ENCODE results near the gene CREBL2.

- TF ChIP-seq TMF1 (CRISPR knock-in tag; IDR thresholded peaks at IDR 0.05; ENCODE audit: low read depth) (no peak), ARID2 (CRISPR knock-in tag; IDR thresholded peaks at IDR 0.05; ENCODE audit: borderline replicate concordance) (no peak), POLR2A (IDR thresholded peaks at IDR 0.05; ENCODE audit: insufficient read depth in 1 of 2, low read depth in 2 of 2, low read length in 2 of 2) (no peak), ZSCAN20 (CRISPR knock-in tag; IDR thresholded peaks at IDR 0.05; ENCODE audit: borderline replicate concordance) (no peak), ZNF788 (CRISPR knock-in tag; IDR thresholded peaks at IDR 0.05; ENCODE audit: borderline replicate concordance) (no peak), KDM3A (CRISPR knock-in tag; IDR thresholded peaks at IDR 0.05; ENCODE audit: low read depth) (no peak)
These were observed 23.8 kb upstream of the CREBL2 start for GRCh38 chr12:12587878-12588277.

Data from HepG2 (cell line).